Inferior parietal cortex (tissue), 1 donor: ENCODE data around the gene SLC9A9.
"Not testable (repeated sequence)": the region's sequence is repeated elsewhere in the genome, so short reads cannot be mapped to it uniquely, and the experiment has no call there.

ENCODE experiments used
- DNase-seq: peaks from one replicate; pipeline ENCODE4 v3.0.0-alpha.2; 2016; ENCODE audit errors: extremely low spot score

SLC9A9 gene

GRCh38 chr3:143810166-143810952, 37.9 kb downstream of the SLC9A9 start:
- DNase-seq = no peak

GRCh38 chr3:143809121-143809621, 39.1 kb downstream of the SLC9A9 start:
- DNase-seq = no peak

GRCh38 chr3:143808030-143808429, 40.2 kb downstream of the SLC9A9 start:
- DNase-seq = no peak

- DNase-seq = no peak
Observed at GRCh38 chr3:143806038-143806437, 42.2 kb downstream of the SLC9A9 start.

- not testable (repeated sequence) for DNase-seq
Observed at GRCh38 chr3:143805476-143805875, 42.8 kb downstream of the SLC9A9 start.

GRCh38 chr3:143801046-143801445, 47.2 kb downstream of the SLC9A9 start:
- not testable (repeated sequence) for DNase-seq

- DNase-seq = not testable (repeated sequence)
Observed at GRCh38 chr3:143798151-143798550, 50.1 kb downstream of the SLC9A9 start.

- no peak for DNase-seq
Observed at GRCh38 chr3:143795874-143796273, 52.4 kb downstream of the SLC9A9 start.

GRCh38 chr3:143794793-143795462, 53.3 kb downstream of the SLC9A9 start:
- DNase-seq = no peak

GRCh38 chr3:143793971-143794370, 54.3 kb downstream of the SLC9A9 start:
- DNase-seq = no peak

GRCh38 chr3:143791386-143791785, 56.9 kb downstream of the SLC9A9 start:
- DNase-seq = no peak

GRCh38 chr3:143786219-143787191, 61.8 kb downstream of the SLC9A9 start:
- DNase-seq = peak; percentile 55

- no peak for DNase-seq
Observed at GRCh38 chr3:143784446-143784845, 63.8 kb downstream of the SLC9A9 start.

GRCh38 chr3:143783851-143784370, 64.4 kb downstream of the SLC9A9 start:
- DNase-seq = no peak

GRCh38 chr3:143775459-143775858, 72.8 kb downstream of the SLC9A9 start:
- peak; percentile 84 for DNase-seq

GRCh38 chr3:143771939-143772338, 76.3 kb downstream of the SLC9A9 start:
- DNase-seq = no peak

- no peak for DNase-seq
Observed at GRCh38 chr3:143771258-143771657, 77.0 kb downstream of the SLC9A9 start.

GRCh38 chr3:143770391-143770790, 77.9 kb downstream of the SLC9A9 start:
- no peak for DNase-seq

GRCh38 chr3:143769616-143770015, 78.7 kb downstream of the SLC9A9 start:
- no peak for DNase-seq

GRCh38 chr3:143764840-143765239, 83.4 kb downstream of the SLC9A9 start:
- DNase-seq = no peak

- DNase-seq = peak; percentile 61
Observed at GRCh38 chr3:143763564-143764162, 84.6 kb downstream of the SLC9A9 start.
